Nephron (organoid): ENCODE measurements around the gene GTF2A1L.

Experiments used
- H3K27ac Mint-ChIP-seq, 3 experiments: 2 replicates each; pipeline ENCODE4 v1.8.0; 2020; ENCODE audit warnings: mixed read lengths in 3 of 3, mild to moderate bottlenecking in 2 of 3, moderate library complexity in 1 of 3
- H3K27me3 Mint-ChIP-seq: 2 replicates; pipeline ENCODE4 v1.8.0; 2021; ENCODE audit warnings: low read depth, mild to moderate bottlenecking, moderate library complexity, mixed read lengths
- H3K36me3 Mint-ChIP-seq: 2 replicates; pipeline ENCODE4 v1.8.0; 2020; ENCODE audit warnings: low read depth, mixed read lengths
- H3K4me1 Mint-ChIP-seq: 2 replicates; pipeline ENCODE4 v1.8.0; 2020; ENCODE audit warnings: mixed read lengths
- H3K4me3 Mint-ChIP-seq, 3 experiments: 2 replicates each; pipeline ENCODE4 v1.8.0; 2020; ENCODE audit warnings: mild to moderate bottlenecking in 3 of 3, mixed read lengths in 3 of 3, moderate library complexity in 2 of 3
- H3K9me3 Mint-ChIP-seq: 2 replicates; pipeline ENCODE4 v1.8.0; 2020; ENCODE audit warnings: mixed read lengths
- TF ChIP-seq, protein P1 (sequence below), 3 experiments: fragments of 200-600 bp; sonication (generic); IDR thresholded peaks; one replicate each; pipeline ENCODE4 v1.5.0; 2021; ENCODE audit warnings: antibody characterized with exemption in 3 of 3; ENCODE audit not compliant: unreplicated experiment in 3 of 3

GTF2A1L gene

DNA sequence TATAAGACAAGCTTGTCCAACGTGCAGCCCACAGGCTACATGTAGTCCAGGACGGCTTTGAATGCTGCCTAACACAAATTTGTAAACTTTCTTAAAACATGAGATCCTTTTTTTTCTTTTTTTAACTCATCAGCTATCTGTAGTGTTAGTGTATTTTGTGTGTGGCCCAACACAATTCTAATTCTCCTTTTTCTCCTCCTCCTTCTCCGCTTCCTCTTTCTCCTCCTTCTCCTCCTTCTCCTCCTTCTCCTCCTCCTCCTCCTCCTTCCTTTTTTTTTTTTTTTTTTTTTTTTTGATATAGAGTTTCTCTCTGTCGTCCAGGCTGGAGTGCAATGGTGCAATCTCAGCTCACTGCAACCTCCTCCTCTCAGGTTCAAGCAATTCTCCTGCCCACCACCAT lies 39.3 kb upstream of the GTF2A1L start:
- TF ChIP-seq, protein P1, sequence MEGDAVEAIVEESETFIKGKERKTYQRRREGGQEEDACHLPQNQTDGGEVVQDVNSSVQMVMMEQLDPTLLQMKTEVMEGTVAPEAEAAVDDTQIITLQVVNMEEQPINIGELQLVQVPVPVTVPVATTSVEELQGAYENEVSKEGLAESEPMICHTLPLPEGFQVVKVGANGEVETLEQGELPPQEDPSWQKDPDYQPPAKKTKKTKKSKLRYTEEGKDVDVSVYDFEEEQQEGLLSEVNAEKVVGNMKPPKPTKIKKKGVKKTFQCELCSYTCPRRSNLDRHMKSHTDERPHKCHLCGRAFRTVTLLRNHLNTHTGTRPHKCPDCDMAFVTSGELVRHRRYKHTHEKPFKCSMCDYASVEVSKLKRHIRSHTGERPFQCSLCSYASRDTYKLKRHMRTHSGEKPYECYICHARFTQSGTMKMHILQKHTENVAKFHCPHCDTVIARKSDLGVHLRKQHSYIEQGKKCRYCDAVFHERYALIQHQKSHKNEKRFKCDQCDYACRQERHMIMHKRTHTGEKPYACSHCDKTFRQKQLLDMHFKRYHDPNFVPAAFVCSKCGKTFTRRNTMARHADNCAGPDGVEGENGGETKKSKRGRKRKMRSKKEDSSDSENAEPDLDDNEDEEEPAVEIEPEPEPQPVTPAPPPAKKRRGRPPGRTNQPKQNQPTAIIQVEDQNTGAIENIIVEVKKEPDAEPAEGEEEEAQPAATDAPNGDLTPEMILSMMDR (IDR thresholded peaks at IDR 0.05; ENCODE audit: unreplicated experiment in 3 of 3): no peak
- no peak overlapping the region for H3K4me3 Mint-ChIP-seq
- peaks cover 53% of the 10 kb centered on the region for H3K36me3 Mint-ChIP-seq
- H3K27ac Mint-ChIP-seq: no peak overlapping the region
- no peaks in the 10 kb centered on the region for H3K27me3 Mint-ChIP-seq
- peaks cover 4% of the 10 kb centered on the region for H3K4me1 Mint-ChIP-seq
- H3K9me3 Mint-ChIP-seq: no peaks in the 10 kb centered on the region

DNA sequence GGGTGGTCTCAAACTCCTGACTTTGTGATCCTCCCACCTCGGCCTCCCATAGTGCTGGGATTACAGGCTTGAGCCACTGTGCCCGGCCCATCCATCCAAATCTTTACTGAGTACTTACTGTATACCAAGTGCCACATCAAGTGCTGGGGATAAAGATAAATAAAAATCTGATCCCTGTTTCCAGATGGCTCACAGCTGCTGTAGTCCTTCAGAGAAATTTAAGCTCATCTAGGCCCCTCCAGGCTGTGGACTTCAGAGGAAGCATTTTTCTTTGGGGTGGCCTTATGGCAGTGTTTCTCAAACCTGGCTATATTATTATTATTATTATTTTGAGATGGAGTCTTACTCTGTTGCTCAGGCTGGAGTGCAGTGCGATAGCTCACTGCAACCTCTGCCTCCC lies 33.7 kb upstream of the GTF2A1L start:
- no peak overlapping the region for H3K27ac Mint-ChIP-seq
- no peaks in the 10 kb centered on the region for H3K9me3 Mint-ChIP-seq
- H3K27me3 Mint-ChIP-seq: no peaks in the 10 kb centered on the region
- peaks cover 23% of the 10 kb centered on the region for H3K4me1 Mint-ChIP-seq
- TF ChIP-seq, protein P1 (IDR thresholded peaks at IDR 0.05; ENCODE audit: unreplicated experiment in 3 of 3): no peak
- H3K36me3 Mint-ChIP-seq: peaks cover 50% of the 10 kb centered on the region
- no peak overlapping the region for H3K4me3 Mint-ChIP-seq

DNA sequence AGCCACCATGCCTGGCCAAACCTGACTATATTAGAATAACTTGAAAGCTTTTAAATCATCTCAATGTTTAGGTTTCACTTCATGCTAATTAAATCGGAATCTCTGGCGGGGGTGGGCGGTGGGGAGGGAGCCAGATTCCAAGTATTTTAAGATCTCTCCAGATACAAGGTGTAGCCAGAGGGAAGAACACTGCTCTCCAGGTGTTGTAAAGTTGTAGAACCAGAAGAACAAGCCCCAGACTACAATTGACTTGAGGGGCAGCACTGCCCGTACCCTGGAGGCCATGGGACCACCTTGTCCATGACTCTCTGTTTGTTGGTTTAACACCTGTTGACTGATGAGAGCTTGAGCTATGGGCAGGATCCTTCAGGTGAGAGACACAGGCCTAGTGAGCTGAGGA lies 33.1 kb upstream of the GTF2A1L start:
- Mint-ChIP-seq H3K36me3 (peaks cover 47% of the 10 kb centered on the region), H3K9me3 (no peaks in the 10 kb centered on the region), H3K27me3 (no peaks in the 10 kb centered on the region), H3K4me3 (no peak overlapping the region), H3K4me1 (peaks cover 25% of the 10 kb centered on the region), H3K27ac (no peak overlapping the region)
- TF ChIP-seq, protein P1 (IDR thresholded peaks at IDR 0.05; ENCODE audit: unreplicated experiment in 3 of 3): no peak

DNA sequence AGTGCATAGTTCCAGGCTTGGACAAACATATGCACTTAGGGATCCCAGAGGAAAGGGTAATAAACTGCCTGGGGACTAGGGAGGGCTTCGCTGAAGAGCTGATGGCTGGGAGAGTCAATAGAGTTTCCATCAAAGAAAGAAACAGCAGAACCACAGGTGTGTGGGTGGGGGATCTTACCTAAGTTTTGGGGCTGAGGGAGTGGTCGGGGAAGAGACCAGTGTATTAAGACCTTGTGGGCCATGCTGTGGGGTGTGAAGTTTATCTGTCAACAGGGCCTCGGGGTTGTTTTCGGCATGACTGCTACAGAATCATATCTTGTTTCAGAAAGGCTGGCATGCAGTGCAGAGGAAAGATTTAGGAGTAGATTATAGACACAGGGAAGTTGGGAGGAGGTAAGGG lies 31.2 kb upstream of the GTF2A1L start:
- Mint-ChIP-seq H3K27me3 (no peaks in the 10 kb centered on the region), H3K4me1 (peaks cover 23% of the 10 kb centered on the region), H3K9me3 (no peaks in the 10 kb centered on the region), H3K4me3 (no peak overlapping the region), H3K36me3 (peaks cover 33% of the 10 kb centered on the region), H3K27ac (peak overlapping the region in 1 of 3 experiments; percentile 49)
- TF ChIP-seq, protein P1 (IDR thresholded peaks at IDR 0.05; ENCODE audit: unreplicated experiment in 3 of 3): no peak

DNA sequence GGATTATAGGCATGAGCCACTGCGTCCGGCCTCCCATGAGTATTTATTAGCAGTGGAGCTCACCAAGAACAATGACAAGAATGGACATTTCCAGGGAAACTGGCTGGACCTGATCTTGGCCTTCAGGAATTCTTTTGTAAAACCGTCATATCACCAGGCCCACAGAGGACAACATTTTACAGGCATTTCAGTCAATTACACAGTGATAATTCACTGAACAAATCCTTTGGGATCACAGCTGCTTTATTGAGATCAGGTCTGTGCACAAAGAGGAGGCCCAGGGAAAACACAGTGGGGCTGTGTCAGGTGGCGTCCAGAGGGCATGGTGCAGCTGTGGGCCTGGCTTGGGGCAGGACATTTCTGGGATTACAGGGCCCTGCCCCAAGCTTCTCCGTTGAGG lies 30.1 kb upstream of the GTF2A1L start:
- peaks cover 22% of the 10 kb centered on the region for H3K36me3 Mint-ChIP-seq

DNA sequence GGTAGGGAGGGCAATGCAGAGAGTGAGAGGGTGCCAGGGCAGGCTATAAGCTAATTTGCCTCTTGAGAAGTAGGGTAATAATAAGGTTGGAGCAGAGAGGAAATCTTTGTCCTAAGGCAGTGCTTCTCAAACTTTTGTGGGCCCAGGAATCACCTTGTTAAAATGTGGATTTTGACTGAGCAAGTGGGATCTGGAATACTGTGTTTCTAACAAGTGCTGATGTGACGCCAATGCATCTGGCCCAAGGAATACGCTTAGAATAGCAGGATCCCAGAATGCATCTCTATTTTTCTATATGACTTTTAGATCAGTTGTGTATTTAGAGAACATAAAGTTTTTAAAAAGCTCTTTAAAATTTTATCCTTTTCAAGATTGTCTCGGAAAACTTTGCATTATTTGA lies 29.7 kb upstream of the GTF2A1L start:
- H3K36me3 Mint-ChIP-seq: peaks cover 18% of the 10 kb centered on the region
- TF ChIP-seq, protein P1 (IDR thresholded peaks at IDR 0.05; ENCODE audit: unreplicated experiment in 3 of 3): no peak
- H3K27me3 Mint-ChIP-seq: no peaks in the 10 kb centered on the region
- H3K9me3 Mint-ChIP-seq: no peaks in the 10 kb centered on the region
- peak overlapping the region; percentile 39 to 67 (median 39) for H3K27ac Mint-ChIP-seq
- H3K4me3 Mint-ChIP-seq: no peak overlapping the region
- H3K4me1 Mint-ChIP-seq: peaks cover 23% of the 10 kb centered on the region

More for the DNA sequence above, 30.1 kb upstream of the GTF2A1L start:
- H3K4me3 Mint-ChIP-seq: no peak overlapping the region
- H3K27ac Mint-ChIP-seq: peak overlapping the region; percentile 39 to 67 (median 39)
- no peaks in the 10 kb centered on the region for H3K27me3 Mint-ChIP-seq
- H3K4me1 Mint-ChIP-seq: peaks cover 23% of the 10 kb centered on the region
- TF ChIP-seq, protein P1 (IDR thresholded peaks at IDR 0.05; ENCODE audit: unreplicated experiment in 3 of 3): no peak
- H3K9me3 Mint-ChIP-seq: no peaks in the 10 kb centered on the region
